KG1 (cell line): Measurements from ENCODE around the gene TNNI2.

ENCODE experiments used
- DNase-seq: peaks from one replicate; lab custom pipeline; 2025; lab: John Stamatoyannopoulos, UW

Gene TNNI2

DNA sequence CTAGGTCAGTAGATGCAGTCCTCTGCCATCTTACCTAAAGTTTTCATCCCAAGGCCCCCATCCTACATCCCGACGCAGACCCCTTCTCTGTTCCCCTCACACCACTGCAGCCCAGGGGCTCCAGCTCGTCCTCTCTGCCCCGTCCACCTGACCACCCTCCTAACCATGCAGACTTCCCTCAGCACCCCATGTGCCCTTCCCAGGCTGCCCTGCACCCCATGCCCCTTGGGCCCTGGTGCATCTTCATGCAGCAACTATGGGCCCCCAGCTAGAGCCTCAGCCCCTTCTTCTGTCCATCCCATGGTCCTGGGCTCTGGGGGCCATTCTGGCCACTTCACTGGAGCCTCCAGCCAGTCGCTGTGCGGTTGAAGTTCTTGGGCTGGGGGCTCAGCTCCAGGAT, 50.0 kb downstream of the TNNI2 start:
- no peak for DNase-seq

DNA sequence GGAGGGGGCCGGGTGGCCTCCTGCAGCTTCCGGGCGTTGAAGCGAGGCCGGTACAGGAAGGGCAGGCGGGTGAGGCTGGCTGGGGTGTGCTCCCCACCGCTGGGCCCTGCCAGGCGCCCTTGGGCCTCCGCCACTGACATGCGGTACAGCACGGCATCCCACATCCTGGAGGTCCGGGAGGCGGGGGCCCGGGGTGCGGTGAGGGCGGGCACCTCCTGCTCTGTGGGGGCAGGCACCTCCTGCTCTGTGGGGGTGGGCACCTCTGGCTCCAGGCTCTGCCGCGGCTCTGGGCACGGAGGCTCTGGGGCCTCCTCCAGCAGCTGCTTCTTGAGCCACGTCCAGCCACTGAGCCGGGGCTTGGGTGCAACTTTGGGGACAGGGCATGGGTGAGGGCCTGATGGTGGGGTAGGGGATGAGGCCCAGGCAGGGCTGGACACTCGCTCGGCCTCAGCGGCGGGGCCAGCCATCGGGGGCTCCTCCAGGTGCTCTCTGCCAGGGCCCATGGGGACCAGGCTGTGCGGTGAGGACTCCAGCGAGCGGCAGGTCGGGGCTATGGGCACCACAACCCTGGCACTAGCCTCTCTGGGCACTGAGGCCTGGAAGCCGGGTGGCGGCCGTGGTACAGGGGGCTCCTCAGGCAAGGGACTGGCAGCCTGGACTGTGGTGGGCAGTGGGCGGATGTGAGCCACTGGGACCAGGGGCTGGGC, 50.6 kb downstream of the TNNI2 start:
- peak; percentile 72 for DNase-seq

DNA sequence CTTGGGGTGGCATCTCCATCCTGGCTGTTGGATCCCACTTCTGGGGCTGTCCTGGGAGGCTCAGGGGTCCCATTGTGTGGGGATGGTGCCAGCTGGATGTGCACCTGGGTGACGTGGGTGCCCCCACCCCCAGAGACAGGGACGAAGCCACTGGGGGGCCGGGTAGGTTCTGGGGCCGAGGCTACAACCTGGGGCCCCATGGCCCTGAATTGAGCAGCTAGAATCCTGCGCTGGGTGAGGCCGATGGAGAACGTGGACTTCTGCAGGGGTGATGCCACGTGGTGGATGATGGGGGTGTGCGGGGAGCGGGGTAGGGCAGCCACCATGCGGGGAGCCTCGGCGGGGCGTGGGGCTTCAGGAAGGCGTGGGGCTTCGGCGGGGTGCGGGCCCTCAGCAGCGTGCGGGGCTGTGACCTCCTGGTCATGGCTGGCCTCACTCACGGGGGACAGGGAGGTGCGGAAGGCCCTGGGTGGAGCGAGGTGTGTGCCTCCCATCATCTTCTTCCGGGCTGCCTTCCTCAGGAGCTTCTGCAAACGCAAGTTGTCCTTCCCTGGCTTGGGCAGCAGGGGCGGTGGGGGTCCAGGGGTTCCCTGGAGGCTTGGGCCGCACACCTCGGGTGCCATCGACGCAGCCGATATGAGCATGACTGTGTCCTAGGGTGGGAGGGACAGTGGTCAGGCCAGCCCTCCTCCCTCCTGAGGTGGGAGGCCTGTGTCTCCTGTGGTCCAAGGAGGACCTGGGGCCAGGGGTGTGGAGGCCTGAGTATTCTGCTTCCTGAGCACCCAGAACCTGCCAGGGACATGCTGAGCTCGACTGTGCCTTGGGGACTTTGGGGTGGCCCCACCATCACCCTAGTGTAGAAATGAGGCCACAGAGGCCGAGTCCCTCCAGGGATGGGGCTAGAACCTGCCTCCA, 51.4 kb downstream of the TNNI2 start:
- DNase-seq, result no peak
